Measurements from ENCODE around the gene CD84. TPM values are rescaled to one million over a fixed set of nuclear protein-coding genes. Genes with fewer than 3 reads are reported as not detected.

The CD84 gene
- total and polyA plus RNA-seq, 2 donors (not counting 1 experiment from before 2014, with no cell fraction given) = 19.8 to 63.9 TPM

DNA sequence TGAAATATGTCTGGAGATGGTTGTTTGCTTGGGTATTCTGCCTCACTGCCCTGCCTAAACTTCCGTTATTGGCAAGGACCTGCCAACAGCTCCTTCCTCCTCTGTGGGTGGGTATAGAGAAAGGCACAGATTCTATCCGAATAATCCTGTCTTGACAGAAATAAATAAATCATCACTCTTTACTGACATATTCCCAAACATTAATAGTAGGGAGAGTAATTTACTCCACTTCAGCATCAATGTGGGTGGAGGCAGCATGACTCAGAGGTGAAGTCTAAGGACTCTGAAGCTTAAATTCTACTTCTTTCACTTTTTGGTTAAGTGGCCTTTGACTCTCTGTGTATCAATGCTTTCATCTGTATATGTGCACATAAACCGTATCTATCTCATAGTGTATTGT is 2.9 kb downstream of the CD84 start:
- Histone ChIP-seq H2AFZ (ENCODE audit: insufficient read depth, low read depth, low read length, poor library complexity, severe bottlenecking) (no peak overlapping the region), H3K4me2 (replicated peaks; ENCODE audit: low read depth, low read length, poor library complexity, severe bottlenecking) (peak overlapping the region; percentile 71), H3K79me2 (ENCODE audit: control insufficient read depth, insufficient read depth, low read length) (peaks cover 85% of the 10 kb centered on the region), H3K36me3 (replicated peaks in 1 of 2; ENCODE audit: control extremely low read depth in 1 of 2, control insufficient read depth in 1 of 2, extremely low read depth in 1 of 2, insufficient read depth in 2 of 2, low read length in 1 of 2) (peaks cover 0 to 2% of the 10 kb centered on the region in 2 experiments), H3K9me3 (ENCODE audit: control extremely low read depth in 1 of 3, control insufficient read depth in 2 of 3, insufficient read depth in 1 of 3, low read length in 2 of 3) (no peaks in the 10 kb centered on the region), H3K9ac (ENCODE audit: low read length) (peak overlapping the region; percentile 77), H3K27ac (ENCODE audit: low read length in 2 of 2) (peak overlapping the region; percentile 59 to 74), H3K27me3 (replicated peaks in 1 of 4; ENCODE audit: control extremely low read depth in 1 of 4, control insufficient read depth in 3 of 4, insufficient read depth in 4 of 4, low read length in 3 of 4) (no peaks in the 10 kb centered on the region), H3K4me1 (ENCODE audit: control insufficient read depth in 2 of 2, insufficient read depth in 2 of 2, low read length in 2 of 2) (peaks cover 54 to 56% of the 10 kb centered on the region in 2 donors), H3K4me3 (ENCODE audit: control extremely low read depth in 1 of 5, extremely low read depth in 1 of 5, insufficient read depth in 1 of 5, low read depth in 2 of 5, low read length in 4 of 5) (peak overlapping the region in 1 of 5 experiments; percentile 89), H4K20me1 (ENCODE audit: control insufficient read depth, insufficient read depth, low read length, poor library complexity, severe bottlenecking) (no peaks in the 10 kb centered on the region)
- DNase-seq (no peak), ATAC-seq (ENCODE audit: low read depth) (no peak)
- Mint-ChIP-seq H3K4me1 (peaks cover 77% of the 10 kb centered on the region), H3K4me3 (peak overlapping the region; percentile 87), H3K9me3 (ENCODE audit: insufficient read depth) (no peaks in the 10 kb centered on the region), H3K27ac (peak overlapping the region; percentile 62), H3K27me3 (no peaks in the 10 kb centered on the region)
- intact Hi-C loops (cut with micrococcal nuclease) = loop anchor here (10.0 kb wide), 1 partner anchor 52 kb away; the partner anchor contains the start of gene SLAMF6
- ChIA-PET POLR2A (interaction anchor here (0.6 kb wide), 2 partner anchors 31 to 232 kb away, joined by 3 to 4 read pairs; no protein-coding TSS in a partner anchor), CTCF (interaction anchor here (0.8 to 3.7 kb wide), 4 partner anchors 10 to 36 kb away, joined by 3 to 21 read pairs (median 4); no protein-coding TSS in a partner anchor)
- WGBS (ENCODE audit: insufficient coverage) = no CpG with 5 or more reads among the region's 3 CpGs
- TF ChIP-seq EZH2 (IDR thresholded peaks at IDR 0.05; ENCODE audit: borderline replicate concordance, insufficient read depth, low read depth, low read length, poor library complexity, severe bottlenecking) = no peak
- TF ChIP-seq, protein P1, sequence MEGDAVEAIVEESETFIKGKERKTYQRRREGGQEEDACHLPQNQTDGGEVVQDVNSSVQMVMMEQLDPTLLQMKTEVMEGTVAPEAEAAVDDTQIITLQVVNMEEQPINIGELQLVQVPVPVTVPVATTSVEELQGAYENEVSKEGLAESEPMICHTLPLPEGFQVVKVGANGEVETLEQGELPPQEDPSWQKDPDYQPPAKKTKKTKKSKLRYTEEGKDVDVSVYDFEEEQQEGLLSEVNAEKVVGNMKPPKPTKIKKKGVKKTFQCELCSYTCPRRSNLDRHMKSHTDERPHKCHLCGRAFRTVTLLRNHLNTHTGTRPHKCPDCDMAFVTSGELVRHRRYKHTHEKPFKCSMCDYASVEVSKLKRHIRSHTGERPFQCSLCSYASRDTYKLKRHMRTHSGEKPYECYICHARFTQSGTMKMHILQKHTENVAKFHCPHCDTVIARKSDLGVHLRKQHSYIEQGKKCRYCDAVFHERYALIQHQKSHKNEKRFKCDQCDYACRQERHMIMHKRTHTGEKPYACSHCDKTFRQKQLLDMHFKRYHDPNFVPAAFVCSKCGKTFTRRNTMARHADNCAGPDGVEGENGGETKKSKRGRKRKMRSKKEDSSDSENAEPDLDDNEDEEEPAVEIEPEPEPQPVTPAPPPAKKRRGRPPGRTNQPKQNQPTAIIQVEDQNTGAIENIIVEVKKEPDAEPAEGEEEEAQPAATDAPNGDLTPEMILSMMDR (IDR thresholded peaks at IDR 0.05) = no peak

DNA sequence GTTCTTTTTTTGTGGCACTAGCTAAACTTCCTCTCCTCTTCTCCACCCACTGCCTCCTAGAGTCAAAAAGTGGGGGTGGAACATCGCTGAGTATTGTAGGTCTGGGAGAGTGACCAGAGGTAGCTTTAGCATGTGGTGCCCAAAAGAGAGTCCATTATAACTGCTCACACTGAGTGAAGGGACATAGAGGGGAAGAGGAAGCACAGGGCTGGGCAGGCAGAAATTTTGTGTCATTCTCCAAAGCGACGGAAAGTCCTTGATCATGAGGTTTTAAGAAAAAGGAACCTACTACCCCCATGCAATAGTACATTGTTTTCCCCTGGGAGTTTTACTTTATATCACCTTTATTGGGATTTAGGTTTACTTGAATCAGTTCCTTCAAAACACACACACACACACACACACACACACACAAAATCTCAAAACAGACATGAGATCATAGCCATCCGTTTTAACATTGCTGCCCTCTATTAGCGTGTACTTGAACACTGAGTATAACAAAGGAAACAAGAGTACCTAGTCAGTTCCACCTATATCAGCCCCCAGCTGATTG is 4.1 kb downstream of the CD84 start:
- ATAC-seq (ENCODE audit: low read depth) = peak; percentile 74
- POLR2A ChIA-PET = interaction anchor here (0.6 to 1.5 kb wide), 4 partner anchors 10 to 34 kb away, joined by 3 to 4 read pairs (median 3); no protein-coding TSS in a partner anchor
- Histone ChIP-seq H3K9ac (ENCODE audit: low read length) (peak overlapping the region; percentile 77), H3K4me2 (replicated peaks; ENCODE audit: low read depth, low read length, poor library complexity, severe bottlenecking) (peak overlapping the region; percentile 71), H2AFZ (ENCODE audit: insufficient read depth, low read depth, low read length, poor library complexity, severe bottlenecking) (peak overlapping the region; percentile 50), H3K36me3 (replicated peaks in 1 of 2; ENCODE audit: control extremely low read depth in 1 of 2, control insufficient read depth in 1 of 2, extremely low read depth in 1 of 2, insufficient read depth in 2 of 2, low read length in 1 of 2) (peaks cover 0 to 2% of the 10 kb centered on the region in 2 experiments), H3K27me3 (replicated peaks in 1 of 4; ENCODE audit: control extremely low read depth in 1 of 4, control insufficient read depth in 3 of 4, insufficient read depth in 4 of 4, low read length in 3 of 4) (no peaks in the 10 kb centered on the region), H3K9me3 (ENCODE audit: control extremely low read depth in 1 of 3, control insufficient read depth in 2 of 3, insufficient read depth in 1 of 3, low read length in 2 of 3) (no peaks in the 10 kb centered on the region), H3K79me2 (ENCODE audit: control insufficient read depth, insufficient read depth, low read length) (peaks cover 90% of the 10 kb centered on the region), H3K4me3 (ENCODE audit: control extremely low read depth in 1 of 5, extremely low read depth in 1 of 5, insufficient read depth in 1 of 5, low read depth in 2 of 5, low read length in 4 of 5) (peak overlapping the region in 3 of 5 experiments; percentile 9 to 89 (median 27)), H4K20me1 (ENCODE audit: control insufficient read depth, insufficient read depth, low read length, poor library complexity, severe bottlenecking) (no peaks in the 10 kb centered on the region), H3K4me1 (ENCODE audit: control insufficient read depth in 2 of 2, insufficient read depth in 2 of 2, low read length in 2 of 2) (peaks cover 52 to 53% of the 10 kb centered on the region in 2 donors), H3K27ac (ENCODE audit: low read length in 2 of 2) (peak overlapping the region; percentile 59 to 74)
- DNase-seq = peak; percentile 78
- Mint-ChIP-seq H3K4me1 (peaks cover 76% of the 10 kb centered on the region), H3K27ac (peak overlapping the region; percentile 90), H3K27me3 (no peaks in the 10 kb centered on the region), H3K4me3 (peak overlapping the region; percentile 76), H3K9me3 (ENCODE audit: insufficient read depth) (no peaks in the 10 kb centered on the region)
- CTCF ChIA-PET = interaction anchor here (0.6 to 3.7 kb wide), 9 partner anchors 9 to 92 kb away, joined by 3 to 21 read pairs (median 4); no protein-coding TSS in a partner anchor
- intact Hi-C loops (cut with micrococcal nuclease) = loop anchor here (1.0 to 10.0 kb wide), 2 partner anchors 26 to 50 kb away; partner anchors contain the start of gene SLAMF6
- TF ChIP-seq, protein P1 (IDR thresholded peaks at IDR 0.05) = no peak
- no peak for TF ChIP-seq EZH2 (IDR thresholded peaks at IDR 0.05; ENCODE audit: borderline replicate concordance, insufficient read depth, low read depth, low read length, poor library complexity, severe bottlenecking)
- WGBS (ENCODE audit: insufficient coverage) = 17% methylated on average over 2 of the region's 5 CpGs
